Measurements from ENCODE around the gene NPDC1.
"Not testable (repeated sequence)": the region's sequence is repeated elsewhere in the genome, so short reads cannot be mapped to it uniquely, and the experiment has no call there.

Gene NPDC1

DNA sequence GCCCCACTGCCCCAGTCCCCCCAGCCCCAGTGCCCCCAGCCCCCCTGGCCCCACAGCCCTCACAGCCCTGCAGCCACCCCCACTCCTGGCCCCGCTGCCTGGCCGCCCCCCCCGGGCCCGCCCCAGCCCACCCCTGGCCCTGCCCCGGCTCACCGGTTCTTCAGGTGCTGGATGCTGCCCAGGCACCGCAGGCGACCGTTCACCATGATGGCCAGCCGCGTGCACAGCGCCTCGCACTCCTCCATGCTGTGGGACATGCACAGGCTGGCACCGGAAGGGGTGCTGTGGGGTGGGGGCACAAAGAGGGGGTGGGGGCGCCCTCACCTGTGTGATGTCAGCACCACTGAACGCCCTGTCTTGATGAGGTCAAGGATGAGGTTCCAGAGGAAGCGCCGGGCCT lies 36.8 kb downstream of the NPDC1 start:
- no peak for DNase-seq

DNA sequence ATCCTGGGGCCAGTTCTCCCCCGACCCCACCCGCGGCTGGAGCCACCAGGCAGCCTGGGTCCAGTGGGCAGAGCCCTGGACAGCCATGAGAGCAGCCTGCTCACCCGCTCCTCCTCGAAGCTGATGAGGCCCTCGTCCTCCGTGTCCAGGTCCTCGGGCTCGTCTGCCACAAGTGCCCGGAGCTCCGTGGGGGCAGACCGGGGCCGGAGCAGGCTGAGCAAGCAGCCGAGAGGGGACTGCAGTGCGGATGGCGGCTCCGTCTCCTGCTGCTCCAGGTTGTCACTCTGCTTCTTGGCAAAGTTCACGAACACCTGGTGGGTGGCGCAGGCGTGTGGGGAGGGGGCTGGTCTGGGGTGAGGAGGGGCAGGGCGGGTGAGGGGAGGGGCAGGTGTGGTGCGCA lies 37.7 kb downstream of the NPDC1 start:
- no peak for DNase-seq

DNA sequence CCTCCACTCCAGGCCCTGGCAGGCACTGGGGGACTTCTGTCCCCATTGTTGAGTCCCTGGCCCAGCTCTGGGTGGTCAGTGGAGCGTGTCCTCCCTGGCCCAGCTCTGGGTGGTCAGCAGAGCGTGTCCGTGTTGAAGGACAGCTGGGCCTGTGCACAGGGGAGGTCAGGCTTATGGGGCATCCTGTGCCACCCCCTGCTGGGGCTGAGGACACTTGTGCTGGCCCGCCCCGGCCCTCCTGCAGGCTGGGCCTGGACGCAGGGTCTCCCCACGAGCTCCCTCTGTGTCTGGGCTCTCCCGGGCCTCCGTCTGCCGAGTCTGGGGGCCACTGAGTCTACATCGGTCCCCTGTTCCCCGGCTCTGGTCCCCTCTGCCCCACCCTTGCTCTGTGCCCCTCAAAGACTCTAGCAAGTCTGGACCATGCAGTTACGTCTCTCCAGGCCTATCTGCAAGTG lies 38.1 kb downstream of the NPDC1 start:
- DNase-seq = no peak

DNA sequence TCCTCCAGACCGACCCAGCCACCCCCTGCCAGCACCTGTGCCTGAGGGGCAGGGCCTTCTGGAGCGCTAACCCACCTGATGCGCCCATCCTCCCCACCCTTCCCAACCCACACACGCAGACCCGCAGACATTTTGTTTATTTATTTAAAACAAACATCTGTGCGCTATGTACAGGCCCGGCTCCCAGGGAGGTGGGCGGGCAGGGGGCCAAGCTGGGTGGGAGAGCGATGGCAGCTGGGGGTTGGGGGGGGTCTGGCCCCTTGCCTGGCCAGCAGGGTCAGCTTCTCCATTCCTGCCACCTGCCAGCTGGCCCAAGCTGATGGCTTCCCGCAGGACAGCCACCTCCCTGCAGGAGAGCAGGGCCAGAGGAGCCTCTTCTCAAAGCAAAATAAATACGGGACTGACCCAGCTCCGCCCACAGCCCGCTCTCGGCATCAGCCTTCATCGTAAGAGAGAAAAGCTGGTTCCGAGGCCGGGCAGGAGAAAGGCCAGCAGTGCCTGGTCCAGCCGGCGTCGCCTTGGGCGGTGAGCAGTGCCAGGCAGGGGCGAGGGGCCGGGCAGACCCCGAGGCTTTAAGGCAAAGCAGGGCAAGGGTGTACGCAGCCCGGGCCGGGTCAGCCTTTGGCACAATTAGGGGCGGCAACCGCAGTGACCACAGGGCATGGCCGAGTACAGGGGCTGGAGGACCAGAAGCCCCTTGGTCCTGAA lies 38.7 kb downstream of the NPDC1 start:
- DNase-seq = peak; percentile 38

DNA sequence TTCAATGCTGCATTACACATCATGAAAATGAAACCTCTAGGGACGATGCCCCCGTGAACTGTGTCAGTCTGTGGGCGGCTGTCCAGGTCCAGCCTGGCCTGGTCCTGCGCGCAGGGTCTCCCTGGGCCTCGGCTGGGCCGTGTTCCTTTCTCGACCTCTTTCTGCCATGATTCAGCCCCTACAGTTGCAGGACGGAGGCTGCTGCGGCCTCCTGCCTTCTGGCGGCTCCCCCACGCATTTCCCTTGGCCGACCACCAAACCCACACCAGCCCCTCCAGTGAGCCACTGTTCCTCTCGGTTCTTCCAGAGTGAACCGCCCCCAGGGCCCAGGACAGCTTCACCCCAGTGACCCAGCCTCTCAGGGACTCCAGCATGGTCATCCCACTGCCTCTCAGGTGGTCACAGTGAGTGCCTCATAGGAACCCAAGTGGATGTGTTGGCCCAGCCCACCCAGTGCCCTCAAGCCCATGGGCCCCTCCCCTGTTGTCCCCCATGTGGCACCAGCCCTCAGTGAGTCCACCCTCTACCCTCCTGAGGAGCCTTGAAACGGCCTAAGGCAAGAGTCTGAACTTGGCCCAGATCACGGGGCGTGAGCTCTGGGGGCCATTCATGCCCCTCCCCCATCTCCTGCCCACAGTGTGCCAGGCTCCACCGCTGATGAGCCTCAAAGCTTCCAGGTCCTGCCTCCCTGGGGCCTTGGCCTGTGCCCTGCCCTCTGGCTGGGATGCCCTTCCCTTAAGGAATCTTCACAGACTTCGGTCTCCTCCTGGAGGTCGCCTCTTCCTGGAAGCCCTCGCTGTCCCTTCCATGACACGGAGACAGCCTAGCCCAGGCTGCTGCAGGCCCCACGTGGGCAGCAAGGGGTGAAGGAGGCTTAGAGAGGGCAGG lies 39.6 kb downstream of the NPDC1 start:
- no peak for DNase-seq

DNA sequence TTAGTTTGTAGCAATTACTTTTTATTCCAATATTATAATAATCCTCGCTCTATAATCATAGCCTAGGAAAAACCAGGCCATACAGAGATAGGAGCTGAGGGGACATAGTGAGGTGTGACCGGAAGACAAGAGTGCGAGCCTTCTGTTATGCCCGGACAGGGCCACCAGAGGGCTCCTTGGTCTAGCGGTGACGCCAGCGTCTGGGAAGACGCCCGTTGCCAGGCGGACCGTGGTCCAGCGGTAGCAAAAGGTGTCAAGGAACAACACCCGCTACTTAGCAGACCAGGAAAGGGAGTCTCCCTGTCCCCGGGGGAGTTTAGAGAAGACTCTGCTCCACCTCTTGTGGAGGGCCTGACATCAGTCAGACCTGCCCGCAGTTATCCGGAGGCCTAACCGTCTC lies 41.7 kb downstream of the NPDC1 start:
- not testable (repeated sequence) for DNase-seq

DNA sequence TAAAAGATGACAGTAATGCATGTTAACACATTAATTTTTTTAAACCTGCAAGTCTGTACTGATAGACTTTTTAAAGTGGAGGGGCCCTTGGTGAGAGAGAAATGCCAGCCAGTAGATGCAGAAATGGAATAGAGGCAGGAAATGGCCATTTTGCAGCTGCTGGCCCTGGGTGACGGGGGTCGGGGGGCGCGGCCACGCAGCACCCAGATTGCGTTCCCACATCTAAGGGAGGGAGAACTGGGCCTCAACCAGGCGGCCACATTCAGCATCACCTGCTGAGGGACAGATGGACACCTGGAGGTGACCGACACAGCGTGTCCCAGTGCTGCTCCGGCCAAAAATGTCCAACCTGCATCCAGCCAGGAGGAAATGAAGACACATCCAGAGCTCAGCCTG lies 43.3 kb downstream of the NPDC1 start:
- DNase-seq = no peak

DNA sequence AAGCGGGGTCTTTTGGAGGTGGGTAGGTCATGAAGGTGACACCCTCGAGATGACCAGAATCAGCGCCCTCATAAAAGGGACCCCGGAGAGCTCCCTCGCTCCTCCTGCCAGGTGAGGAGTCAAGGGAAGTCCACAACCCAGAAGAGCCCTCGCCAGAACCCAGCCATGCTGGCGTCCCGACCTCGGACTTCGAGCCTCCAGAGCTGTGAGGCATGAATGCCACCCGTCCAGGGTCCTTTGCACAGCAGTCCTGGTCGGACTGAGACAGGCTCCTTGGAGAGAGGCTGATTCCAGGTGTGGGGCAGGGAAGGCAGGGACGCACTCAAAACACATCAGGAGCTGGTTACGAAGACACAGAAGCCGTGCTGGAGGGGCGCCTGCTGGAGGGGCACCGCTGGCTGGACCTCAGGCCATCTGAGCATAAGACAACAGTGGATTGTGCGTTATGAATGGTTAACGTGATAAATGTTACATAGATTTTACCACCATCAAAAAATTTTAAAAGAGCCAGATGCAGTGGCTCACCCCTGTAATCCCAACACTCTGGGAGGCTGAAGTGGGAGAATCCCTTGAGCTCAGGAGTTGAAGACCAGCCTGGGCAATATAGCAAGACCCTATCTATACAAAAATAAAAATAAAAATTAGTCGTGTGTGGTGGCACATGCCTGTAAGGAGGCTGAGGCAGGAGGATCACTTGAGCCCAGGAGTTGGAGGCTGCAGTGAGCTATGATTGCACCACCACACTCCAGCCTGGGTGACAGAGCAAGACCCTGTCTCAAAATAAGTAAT lies 43.9 kb downstream of the NPDC1 start:
- DNase-seq = no peak

DNA sequence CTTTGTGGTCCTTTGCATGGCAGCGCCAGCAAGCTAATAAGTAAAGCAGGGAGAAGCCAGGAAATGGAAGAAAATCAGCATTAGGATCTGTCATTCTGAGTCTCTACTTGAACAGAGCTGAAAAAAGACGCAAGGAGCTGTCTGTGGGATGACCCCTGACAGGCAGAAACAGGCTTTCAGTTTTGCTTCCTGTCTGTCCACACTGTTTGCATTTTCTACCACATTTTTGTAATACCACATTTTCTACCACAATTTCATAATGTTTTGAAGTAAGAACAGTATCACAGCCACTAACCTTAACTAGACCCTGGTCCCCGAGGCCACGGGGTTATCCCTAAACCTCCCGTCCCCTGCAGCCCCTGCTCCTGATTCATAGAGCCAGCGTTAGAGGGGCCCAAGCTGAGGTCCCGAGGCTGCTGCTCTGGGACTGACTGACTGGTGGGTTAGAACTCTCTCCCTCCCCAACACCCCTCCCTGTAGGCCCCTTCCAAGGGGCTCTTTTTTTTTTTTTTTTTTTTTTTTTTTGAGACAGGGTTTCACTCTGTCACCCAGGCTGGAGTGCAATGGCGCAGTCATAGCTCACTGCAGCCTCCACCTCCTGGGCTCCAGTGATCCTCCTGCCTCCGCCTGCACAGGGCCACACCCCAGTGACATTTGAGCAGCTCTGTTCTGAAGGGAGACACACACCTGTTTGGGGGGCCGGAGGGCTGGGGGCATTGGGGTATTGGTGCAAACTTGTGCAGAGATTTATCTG lies 45.6 kb downstream of the NPDC1 start:
- DNase-seq = no peak

DNA sequence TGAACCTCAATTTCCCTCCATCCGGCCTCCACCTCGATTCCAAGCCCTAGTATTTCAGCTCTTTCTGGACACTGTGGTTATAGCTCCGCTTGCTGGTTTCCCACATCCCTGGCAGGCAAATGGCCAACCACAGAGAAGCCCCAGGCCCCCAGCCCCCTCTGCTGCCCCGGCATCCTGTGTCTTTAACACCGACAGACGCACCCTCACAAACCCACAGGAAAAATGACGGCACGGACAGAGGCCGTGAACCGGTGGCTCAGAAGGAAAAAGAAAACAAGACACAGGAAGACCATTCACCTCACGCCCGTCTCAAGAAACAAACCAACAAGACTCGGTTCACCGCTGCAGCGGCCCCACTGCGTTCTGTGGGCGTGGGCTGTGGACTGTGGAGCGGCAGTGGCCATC lies 48.1 kb downstream of the NPDC1 start:
- no peak for DNase-seq

DNA sequence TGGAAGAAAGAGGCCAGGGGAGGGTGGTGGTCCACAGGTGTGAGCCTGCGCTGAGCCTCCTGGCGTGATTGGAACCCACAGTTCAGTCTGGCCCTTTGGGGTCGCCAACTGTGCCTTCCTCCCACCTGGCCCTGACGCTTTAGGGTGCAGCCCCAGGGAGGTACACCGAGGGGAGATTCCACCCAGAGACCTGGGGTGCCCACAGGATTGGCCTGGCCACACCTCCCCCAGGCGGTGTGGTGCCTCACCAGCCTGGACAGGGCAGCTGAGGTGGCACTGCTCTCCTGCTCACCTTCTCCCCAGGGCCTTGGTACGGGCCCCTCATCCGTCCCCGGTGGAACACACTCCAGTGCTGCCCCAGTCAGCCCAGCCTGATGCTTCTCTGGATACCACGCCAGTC lies 48.6 kb downstream of the NPDC1 start:
- no peak for DNase-seq

DNA sequence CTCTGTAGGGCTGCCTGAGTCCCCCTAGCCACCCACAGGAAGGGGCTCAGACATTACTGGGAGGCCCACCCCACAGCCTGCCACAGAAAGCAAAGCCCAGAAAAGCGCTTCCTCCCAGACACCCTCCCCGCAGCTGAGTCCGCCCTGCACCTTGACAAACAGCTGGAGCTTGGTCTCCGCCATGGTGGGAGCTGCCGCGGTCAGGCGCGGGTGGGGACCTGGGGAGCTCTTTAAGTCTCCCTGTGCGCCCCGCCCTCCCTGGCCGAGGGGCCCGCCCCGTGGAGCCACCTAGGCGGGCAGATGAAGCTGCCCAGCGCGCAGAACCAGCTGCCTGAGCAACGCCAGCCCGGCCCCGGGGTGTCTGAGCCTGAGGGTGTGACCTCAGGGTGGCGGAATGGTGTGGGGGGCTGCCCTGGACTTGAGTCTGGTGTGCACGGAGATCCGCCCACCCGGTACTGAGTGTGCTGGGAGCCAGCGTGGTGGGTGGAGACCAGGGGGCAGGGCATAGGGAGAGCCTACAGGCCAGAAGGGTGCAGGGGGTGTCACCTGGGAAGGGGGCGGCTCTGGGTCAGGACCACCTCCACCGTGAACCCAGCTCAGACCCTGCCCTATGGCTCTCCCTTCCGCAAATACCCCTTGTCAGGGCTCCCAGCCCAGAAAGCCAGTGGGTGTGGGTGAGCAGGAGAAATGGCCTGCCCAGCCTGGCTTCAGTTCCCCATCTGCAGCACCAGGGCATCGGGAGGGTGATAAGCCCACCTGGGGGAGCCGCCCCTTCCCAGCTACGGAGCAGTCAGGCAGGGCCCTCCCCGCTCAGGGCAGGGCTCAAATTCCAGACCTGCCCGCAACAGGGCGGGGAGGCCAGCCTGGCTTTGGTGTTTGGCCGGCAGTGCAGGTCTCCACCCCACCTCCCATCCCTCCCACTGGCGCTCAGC lies 49.4 kb downstream of the NPDC1 start, which contains the start of gene CLIC3:
TSS of gene CLIC3 (minus strand) at position 208 of the 932 bp plus-strand sequence. CDS start at position 183, 25 bp downstream.
- DNase-seq = no peak

DNA sequence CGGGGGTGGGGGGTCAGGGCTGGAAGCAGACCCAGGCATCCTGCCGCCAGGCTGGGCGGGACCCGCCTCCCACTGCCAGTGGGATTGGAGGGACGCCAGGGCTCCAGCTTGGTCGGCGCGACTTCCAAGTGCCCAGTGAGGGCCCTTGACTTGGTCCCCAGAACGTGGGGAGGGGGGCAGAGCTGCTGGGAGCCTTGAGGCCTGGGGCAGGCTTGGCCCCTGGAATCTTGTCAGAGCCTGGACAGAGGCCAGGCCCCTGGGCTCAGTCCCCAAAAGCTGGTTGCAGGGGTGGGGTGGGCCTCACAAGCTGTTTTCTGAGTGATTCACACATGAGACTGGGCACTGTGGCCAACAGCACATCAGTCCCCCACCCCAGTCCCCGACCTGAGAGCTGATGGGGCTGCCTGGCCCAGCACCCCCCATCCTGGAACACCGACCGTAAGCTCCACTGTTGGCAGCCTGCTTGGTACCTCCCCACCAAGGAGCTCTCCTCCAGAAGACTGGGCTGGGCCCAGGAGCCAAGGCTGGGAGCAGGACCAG lies 50.1 kb downstream of the NPDC1 start:
- peak; percentile 23 for DNase-seq

DNA sequence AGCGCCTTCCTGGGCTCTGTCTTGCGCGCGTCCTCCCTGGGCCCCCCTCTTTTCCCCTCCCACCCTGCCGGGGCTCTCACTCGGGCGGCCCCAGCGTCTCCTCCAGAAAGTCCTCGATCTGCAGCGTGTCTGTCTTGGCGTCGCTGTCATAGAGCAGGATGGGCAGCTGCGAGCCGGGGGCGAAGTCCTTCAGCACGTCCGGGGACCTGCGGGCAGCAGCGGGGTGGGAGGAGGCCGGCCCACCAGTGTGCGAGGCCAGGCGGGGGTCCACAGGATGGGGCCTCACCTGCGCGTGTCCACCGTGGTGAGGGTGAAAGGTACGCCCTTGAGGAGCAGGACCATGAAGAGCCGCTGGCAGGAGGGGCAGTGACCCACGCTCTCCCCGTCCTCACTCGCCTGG lies 50.6 kb downstream of the NPDC1 start:
- DNase-seq = no peak

DNA sequence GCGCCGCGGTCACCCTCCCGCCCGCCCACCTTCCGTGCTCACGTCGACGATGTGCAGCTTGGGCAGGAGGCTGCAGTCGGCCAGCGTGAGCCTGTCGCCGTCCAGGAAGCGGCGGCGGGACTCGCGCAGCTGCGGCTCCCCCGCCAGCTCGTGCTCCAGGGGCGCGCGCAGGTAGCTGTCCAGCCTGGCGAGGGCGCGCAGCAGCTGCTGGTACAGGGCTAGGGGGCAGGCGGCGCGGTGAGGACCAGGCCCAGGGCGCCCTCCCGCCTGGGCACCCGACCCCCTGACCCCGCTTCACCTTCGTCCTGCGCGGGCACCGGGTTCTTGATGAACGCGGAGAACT lies 51.1 kb downstream of the NPDC1 start:
- no peak for DNase-seq

DNA sequence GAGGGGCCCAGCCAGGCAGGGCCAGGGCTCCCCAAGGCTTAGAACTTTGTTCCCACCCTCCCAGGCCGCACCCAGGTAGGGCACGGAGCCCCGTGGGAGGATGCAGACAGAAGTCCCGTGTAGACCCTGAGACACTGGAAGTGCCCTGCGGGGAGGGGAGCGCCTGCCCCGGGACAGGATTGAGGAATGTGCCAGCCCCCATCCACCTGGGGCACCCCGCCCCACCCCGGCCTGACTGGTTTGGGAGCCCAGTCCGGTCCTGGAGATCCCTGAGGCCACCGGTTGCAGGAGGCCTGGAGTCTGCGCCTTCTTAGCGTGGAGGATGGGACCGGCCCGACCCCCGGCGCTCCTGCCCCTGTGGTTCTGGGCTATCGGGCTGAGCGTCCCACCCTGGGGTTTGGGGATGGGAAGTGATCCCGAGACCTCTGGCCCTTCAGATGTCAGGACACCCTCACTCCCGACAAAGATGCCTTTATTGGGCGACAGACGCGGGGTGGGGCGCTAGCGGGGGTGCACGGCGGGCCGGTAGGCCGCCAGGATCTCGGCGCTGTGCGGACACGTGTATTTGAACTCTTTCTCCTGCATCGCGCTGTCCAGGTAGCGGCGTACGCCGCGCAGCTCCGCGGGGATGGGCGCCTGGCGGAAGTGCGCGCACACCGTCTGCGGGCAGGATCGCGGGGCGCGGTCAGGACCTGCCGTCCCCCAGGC lies 51.6 kb downstream of the NPDC1 start:
- DNase-seq = no peak

DNA sequence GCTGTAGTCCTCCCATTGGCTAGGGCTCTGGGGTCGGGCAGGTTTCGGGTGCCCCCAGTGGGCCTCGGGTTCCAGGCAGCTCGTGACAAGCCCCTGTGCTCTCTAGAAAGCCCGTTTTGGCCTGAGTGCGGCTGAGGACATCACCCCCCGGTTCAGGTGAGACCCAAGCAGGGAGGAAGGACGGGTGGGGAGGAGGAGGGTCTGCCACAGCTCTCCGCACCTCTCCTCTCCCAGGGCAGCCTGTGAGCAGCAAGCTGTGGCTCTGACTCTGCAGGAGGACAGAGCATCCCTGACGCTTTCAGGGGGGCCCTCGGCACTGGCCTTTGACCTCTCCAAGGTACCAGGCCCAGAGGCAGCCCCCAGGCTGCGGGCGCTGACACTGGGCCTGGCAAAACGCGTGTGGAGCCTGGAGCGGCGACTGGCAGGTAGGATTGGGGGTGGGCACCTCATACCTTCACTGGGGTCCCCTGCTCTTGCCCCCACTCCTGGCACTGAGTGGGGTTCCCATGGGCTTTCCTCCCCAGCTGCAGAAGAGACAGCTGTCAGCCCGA lies 53.1 kb downstream of the NPDC1 start:
- DNase-seq = no peak

DNA sequence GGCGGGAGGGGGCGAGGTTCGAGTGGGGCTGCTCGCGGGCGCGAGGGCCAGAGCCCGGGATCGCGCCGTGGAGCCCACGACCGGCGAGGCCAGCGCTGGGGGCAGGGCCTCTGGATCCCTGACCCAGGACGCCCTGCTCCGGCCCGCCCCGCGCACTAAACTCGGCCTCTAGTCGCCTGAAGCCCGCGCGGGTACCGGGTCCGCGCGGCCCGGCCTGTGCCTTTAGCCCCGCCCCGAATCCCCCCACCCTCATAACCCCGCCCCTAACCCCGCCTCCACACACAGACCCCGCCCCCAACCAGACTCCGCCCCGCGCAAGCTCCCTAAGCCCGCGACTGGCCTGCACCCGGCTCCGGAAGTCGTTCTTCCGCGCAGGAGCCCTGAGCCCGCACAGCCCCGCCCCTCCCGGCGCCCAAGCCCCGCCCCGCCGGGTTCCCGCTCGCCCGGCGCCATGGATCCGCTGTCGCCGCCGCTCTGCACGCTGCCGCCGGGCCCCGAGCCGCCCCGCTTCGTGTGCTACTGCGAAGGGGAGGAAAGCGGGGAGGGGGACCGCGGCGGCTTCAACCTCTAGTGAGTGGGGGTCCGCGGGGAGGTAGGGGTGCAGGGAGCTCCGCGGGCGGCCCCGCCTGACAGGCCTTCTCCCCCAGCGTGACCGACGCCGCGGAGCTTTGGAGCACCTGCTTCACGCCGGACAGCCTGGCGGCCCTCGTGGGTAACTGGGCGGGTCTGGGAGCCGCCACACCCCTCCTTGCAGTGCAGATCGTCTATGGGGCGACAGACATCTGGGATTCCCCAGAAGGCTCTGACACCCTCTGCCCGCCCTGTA lies 53.8 kb downstream of the NPDC1 start, which contains the start of gene PAXX:
TSS of gene PAXX (plus strand) at position 430 of the 826 bp plus-strand sequence. CDS start at position 452, 22 bp downstream.
- DNase-seq = peak; percentile 72

Data from NCI-H1092 (cell line).